ENCODE data around the gene METTL24.

DNA sequence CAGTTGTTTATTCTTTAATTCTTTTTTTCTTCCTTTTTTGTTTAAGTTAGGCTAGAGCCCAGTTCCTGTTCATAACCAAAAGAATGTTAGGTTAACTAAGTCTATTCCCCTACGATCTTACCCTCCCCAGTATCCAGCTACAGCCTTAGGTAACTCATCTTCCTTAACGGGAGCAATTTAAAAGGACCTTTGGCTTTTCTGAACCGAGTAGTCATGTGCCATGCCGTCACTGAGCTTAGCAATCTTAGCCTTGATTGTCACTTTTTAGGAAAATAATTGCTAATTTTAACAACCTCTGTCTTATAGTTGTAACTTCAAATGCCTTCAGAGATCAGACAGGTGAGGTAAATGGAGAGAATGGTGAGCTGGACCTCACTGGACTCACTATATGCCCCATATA lies 6.2 kb downstream of the METTL24 start:
- no peak for TF ChIP-seq POLR2A (IDR thresholded peaks at IDR 0.05; ENCODE audit: low read depth)
- TF ChIP-seq, protein P1, sequence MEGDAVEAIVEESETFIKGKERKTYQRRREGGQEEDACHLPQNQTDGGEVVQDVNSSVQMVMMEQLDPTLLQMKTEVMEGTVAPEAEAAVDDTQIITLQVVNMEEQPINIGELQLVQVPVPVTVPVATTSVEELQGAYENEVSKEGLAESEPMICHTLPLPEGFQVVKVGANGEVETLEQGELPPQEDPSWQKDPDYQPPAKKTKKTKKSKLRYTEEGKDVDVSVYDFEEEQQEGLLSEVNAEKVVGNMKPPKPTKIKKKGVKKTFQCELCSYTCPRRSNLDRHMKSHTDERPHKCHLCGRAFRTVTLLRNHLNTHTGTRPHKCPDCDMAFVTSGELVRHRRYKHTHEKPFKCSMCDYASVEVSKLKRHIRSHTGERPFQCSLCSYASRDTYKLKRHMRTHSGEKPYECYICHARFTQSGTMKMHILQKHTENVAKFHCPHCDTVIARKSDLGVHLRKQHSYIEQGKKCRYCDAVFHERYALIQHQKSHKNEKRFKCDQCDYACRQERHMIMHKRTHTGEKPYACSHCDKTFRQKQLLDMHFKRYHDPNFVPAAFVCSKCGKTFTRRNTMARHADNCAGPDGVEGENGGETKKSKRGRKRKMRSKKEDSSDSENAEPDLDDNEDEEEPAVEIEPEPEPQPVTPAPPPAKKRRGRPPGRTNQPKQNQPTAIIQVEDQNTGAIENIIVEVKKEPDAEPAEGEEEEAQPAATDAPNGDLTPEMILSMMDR (IDR thresholded peaks at IDR 0.05) = no peak

Data from esophagus muscularis mucosa (tissue), 3 donors.